ENCODE results near the gene ALDH1A2. TPM values are rescaled to one million over a fixed set of nuclear protein-coding genes. Genes with fewer than 3 reads are reported as not detected.

The ALDH1A2 gene
- total RNA-seq, 6 experiments from 2014 or later = not detected

DNA sequence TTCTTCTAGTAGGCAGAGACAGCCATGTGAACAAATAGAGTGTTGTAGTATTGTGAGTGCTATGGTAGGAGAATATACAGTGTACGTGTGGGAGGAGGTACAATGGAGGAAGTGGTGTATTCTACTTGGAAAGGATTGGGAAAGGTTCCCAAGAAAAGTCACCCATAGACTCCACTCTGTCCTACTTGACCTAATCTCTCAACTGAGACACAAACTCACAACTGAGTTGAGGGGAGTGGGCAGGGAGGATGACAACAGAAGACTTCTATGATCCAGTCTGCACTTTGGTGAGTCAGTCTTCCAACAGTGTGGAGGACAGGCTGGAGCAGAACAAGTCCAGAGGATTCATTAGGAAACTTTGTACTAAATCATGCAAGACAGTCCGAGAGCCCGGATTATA lies 43.9 kb upstream of the ALDH1A2 start:
- H3K4me1 Mint-ChIP-seq (ENCODE audit: low read depth) = no peaks in the 10 kb centered on the region
- peaks cover 8% of the 10 kb centered on the region for H3K27me3 Mint-ChIP-seq (ENCODE audit: insufficient read depth)
- H3K27ac Mint-ChIP-seq = no peak overlapping the region
- H3K36me3 Mint-ChIP-seq (ENCODE audit: low read depth) = no peaks in the 10 kb centered on the region
- TF ChIP-seq, protein P1, sequence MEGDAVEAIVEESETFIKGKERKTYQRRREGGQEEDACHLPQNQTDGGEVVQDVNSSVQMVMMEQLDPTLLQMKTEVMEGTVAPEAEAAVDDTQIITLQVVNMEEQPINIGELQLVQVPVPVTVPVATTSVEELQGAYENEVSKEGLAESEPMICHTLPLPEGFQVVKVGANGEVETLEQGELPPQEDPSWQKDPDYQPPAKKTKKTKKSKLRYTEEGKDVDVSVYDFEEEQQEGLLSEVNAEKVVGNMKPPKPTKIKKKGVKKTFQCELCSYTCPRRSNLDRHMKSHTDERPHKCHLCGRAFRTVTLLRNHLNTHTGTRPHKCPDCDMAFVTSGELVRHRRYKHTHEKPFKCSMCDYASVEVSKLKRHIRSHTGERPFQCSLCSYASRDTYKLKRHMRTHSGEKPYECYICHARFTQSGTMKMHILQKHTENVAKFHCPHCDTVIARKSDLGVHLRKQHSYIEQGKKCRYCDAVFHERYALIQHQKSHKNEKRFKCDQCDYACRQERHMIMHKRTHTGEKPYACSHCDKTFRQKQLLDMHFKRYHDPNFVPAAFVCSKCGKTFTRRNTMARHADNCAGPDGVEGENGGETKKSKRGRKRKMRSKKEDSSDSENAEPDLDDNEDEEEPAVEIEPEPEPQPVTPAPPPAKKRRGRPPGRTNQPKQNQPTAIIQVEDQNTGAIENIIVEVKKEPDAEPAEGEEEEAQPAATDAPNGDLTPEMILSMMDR (IDR thresholded peaks at IDR 0.05) = no peak
- H3K4me3 Mint-ChIP-seq = no peak overlapping the region
- H3K9me3 Mint-ChIP-seq = no peaks in the 10 kb centered on the region
- DNase-seq = no peak

DNA sequence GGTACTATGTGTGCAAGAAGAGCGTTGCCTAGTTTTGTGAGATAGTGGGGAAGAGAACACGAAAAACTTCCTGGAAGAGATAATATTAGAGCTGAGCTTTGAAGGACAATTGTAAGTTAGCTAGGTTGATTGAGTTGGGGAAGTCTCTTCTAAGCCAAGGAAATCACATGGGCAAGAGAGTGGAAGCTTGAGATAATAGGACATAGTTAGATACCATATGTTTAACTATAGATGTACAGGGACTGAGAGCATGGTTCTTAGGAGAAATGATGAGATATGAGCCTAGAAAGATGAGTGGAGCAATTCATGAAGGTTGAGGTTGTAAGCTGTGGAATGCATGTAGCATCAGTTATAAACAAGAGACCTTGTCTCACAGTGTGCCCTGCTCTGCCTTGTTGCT lies 42.6 kb upstream of the ALDH1A2 start:
- Mint-ChIP-seq H3K27me3 (ENCODE audit: insufficient read depth) (peaks cover 6% of the 10 kb centered on the region), H3K4me3 (no peak overlapping the region), H3K27ac (no peak overlapping the region), H3K4me1 (ENCODE audit: low read depth) (no peaks in the 10 kb centered on the region), H3K36me3 (ENCODE audit: low read depth) (no peaks in the 10 kb centered on the region), H3K9me3 (no peaks in the 10 kb centered on the region)
- TF ChIP-seq, protein P1 (IDR thresholded peaks at IDR 0.05) = no peak
- DNase-seq = no peak

DNA sequence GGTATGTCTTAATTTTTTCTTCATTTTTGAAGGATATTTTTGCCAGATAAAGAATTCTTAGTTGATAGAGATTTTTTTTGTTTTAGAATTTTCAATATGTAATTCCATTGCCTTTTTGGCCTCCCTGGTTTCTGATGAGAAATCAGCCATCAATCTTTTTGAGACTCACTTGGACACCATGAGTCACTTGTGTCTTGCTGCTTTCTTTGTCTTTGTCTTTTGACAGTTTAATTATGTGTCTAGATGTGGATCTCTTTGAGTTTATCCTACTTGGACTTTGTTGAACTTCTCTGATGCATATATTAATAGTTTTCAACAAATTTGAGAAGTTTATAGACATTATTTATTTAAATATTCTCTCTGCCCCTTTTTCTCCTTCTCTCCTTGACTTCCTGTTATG lies 38.0 kb upstream of the ALDH1A2 start:
- Mint-ChIP-seq H3K4me1 (ENCODE audit: low read depth) (no peaks in the 10 kb centered on the region), H3K27me3 (ENCODE audit: insufficient read depth) (peaks cover 2% of the 10 kb centered on the region), H3K4me3 (no peak overlapping the region), H3K36me3 (ENCODE audit: low read depth) (no peaks in the 10 kb centered on the region), H3K27ac (no peak overlapping the region), H3K9me3 (no peaks in the 10 kb centered on the region)
- DNase-seq = no peak
- TF ChIP-seq, protein P1 (IDR thresholded peaks at IDR 0.05) = no peak

DNA sequence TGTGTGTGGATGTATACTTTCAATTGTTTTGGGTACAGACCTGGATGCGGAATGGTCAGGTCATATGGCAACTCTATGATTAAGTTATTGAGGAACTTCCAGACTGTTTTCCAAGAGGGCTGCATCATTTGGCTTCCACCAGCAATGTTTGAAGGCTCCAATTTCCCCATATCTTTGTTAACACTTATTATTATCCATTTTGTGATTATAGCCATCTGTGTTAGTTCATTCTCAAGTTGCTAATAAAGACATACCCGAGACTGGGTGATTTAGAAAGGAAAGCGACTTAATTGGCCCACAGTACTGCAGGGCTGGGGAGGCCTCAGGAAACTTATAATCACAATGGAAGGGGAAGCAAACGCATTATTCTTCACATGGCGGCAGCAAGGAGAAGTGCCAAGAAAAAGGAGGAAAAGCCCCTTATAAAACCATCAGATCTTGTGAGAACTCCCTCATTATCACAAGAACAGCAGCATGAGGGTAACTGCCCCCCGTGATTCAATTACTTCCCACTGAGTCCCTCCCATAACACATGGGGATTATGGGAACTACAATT lies 31.1 kb upstream of the ALDH1A2 start:
- Mint-ChIP-seq H3K9me3 (no peaks in the 10 kb centered on the region), H3K4me1 (ENCODE audit: low read depth) (no peaks in the 10 kb centered on the region), H3K4me3 (no peak overlapping the region), H3K36me3 (ENCODE audit: low read depth) (no peaks in the 10 kb centered on the region), H3K27ac (no peak overlapping the region), H3K27me3 (ENCODE audit: insufficient read depth) (peaks cover 6% of the 10 kb centered on the region)
- no peak for DNase-seq
- TF ChIP-seq, protein P1 (IDR thresholded peaks at IDR 0.05) = no peak

DNA sequence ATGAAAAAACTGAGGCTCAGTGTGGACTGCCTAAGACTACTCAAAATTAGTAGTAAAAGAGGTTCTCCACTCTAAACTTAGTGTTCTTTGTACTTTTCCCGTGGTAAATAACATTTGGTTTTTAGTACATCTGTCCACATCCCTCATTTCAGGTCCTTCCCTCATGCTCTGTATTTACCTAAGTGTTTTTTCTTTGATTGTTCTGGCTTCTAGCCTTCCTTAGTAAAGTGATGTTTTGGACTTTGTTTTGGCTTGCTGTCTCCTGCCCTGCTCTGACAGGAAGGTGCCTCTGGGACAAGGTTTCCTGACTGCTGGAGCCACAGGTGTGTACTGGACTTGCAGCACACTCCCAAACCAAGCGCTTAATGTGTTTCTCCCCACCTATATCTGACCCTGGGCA lies 29.9 kb upstream of the ALDH1A2 start:
- DNase-seq = no peak
- TF ChIP-seq, protein P1 (IDR thresholded peaks at IDR 0.05) = no peak
- Mint-ChIP-seq H3K4me3 (no peak overlapping the region), H3K27me3 (ENCODE audit: insufficient read depth) (peaks cover 6% of the 10 kb centered on the region), H3K9me3 (no peaks in the 10 kb centered on the region), H3K4me1 (ENCODE audit: low read depth) (no peaks in the 10 kb centered on the region), H3K27ac (no peak overlapping the region), H3K36me3 (ENCODE audit: low read depth) (no peaks in the 10 kb centered on the region)

DNA sequence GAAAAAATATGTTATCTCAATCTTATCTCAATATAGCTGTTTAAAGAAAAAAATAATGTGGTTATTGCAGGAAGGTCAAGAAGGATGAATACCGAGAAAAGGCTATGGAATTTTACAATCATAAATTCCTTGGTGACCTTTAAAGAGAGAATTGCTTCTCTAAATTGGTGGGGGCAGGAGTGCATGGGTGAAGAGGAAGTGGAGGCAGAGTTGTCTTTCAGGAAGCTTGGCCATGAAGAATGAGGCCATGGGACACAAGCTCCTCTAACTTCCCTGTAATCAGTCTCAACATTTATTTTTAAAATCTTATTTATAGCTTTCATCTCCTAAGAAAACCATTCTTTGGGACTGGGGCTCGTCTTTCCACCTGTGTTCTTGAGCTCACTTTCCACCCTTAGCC lies 22.4 kb upstream of the ALDH1A2 start:
- TF ChIP-seq, protein P1 (IDR thresholded peaks at IDR 0.05) = no peak
- Mint-ChIP-seq H3K27me3 (ENCODE audit: insufficient read depth) (no peaks in the 10 kb centered on the region), H3K4me3 (no peak overlapping the region), H3K27ac (no peak overlapping the region), H3K36me3 (ENCODE audit: low read depth) (no peaks in the 10 kb centered on the region), H3K9me3 (no peaks in the 10 kb centered on the region), H3K4me1 (ENCODE audit: low read depth) (peaks cover 12% of the 10 kb centered on the region)
- no peak for DNase-seq

Measured in HFFc6 (cell line).